Gastrocnemius medialis (tissue), 4 donors: ENCODE results near the gene SPN.

ENCODE experiments used
- CTCF ChIP-seq, 5 experiments: fragments of 450-650 bp in 3 of 5; fragments of 200-600 bp in 2 of 5; sonication (generic) in 2 of 5; IDR thresholded peaks in 4 of 5; conservative IDR thresholded peaks in 1 of 5; 1 replicate in 4 of 5; 2 replicates in 1 of 5; pipeline ENCODE4 v1.5.1; 2016 to 2019; ENCODE audit warnings: antibody characterized with exemption in 5 of 5, mild to moderate bottlenecking in 3 of 5, moderate library complexity in 3 of 5
- POLR2A ChIP-seq, 2 donors: fragments of 450-650 bp; IDR thresholded peaks; one replicate each; pipeline ENCODE4 v1.6.1; 2017; ENCODE audit warnings: antibody characterized with exemption in 2 of 2, mild to moderate bottlenecking in 2 of 2, moderate library complexity in 2 of 2

- TF ChIP-seq CTCF (IDR thresholded peaks at IDR 0.05 in 4 of 5, conservative IDR thresholded peaks at IDR 0.05 in 1 of 5) (no peak), POLR2A (IDR thresholded peaks at IDR 0.05) (no peak)
Measured at GRCh38 chr16:29717113-29717512, 54.1 kb downstream of the SPN start.
